ENCODE data around the gene WDR70. TPM values are rescaled to one million over a fixed set of nuclear protein-coding genes. Genes with fewer than 3 reads are reported as not detected.
A peak's percentile ranks its signal among the peaks of the same experiment; 100 is the strongest.

Gene WDR70
- total RNA-seq, 6 experiments from 2014 or later, result 24.0 to 29.7 (median 26.0) TPM

GRCh38 chr5:37722236-37723161 lies 343.4 kb downstream of the WDR70 start:
- TF ChIP-seq CTCF (IDR thresholded peaks at IDR 0.05), result no peak
- H3K27ac Mint-ChIP-seq, result peak overlapping the region; percentile 78
- DNase-seq, result peak; percentile 92

GRCh38 chr5:37723162-37723961 lies 344.2 kb downstream of the WDR70 start:
- no peaks in the 10 kb centered on the region for H3K9me3 Mint-ChIP-seq
- no peaks in the 10 kb centered on the region for H3K27me3 Mint-ChIP-seq (ENCODE audit: insufficient read depth)
- H3K27ac Mint-ChIP-seq, result peak overlapping the region; percentile 78
- H3K4me1 Mint-ChIP-seq (ENCODE audit: low read depth), result peaks cover 75% of the 10 kb centered on the region
- peaks cover 19% of the 10 kb centered on the region for H3K36me3 Mint-ChIP-seq (ENCODE audit: low read depth)
- no peak for DNase-seq
- TF ChIP-seq CTCF (IDR thresholded peaks at IDR 0.05), result peak; percentile 80
- H3K4me3 Mint-ChIP-seq, result peak overlapping the region; percentile 40; the same call in 1 of the 2 replicates

More at GRCh38 chr5:37722236-37723161, 343.4 kb downstream of the WDR70 start:
- peak overlapping the region; percentile 40 for H3K4me3 Mint-ChIP-seq
- peaks cover 83% of the 10 kb centered on the region for H3K4me1 Mint-ChIP-seq (ENCODE audit: low read depth)
- no peaks in the 10 kb centered on the region for H3K27me3 Mint-ChIP-seq (ENCODE audit: insufficient read depth)
- H3K9me3 Mint-ChIP-seq, result no peaks in the 10 kb centered on the region
- H3K36me3 Mint-ChIP-seq (ENCODE audit: low read depth), result peaks cover 15% of the 10 kb centered on the region; the same call in 1 of the 2 replicates

- Mint-ChIP-seq H3K36me3 (ENCODE audit: low read depth) (peaks cover 21% of the 10 kb centered on the region), H3K27me3 (ENCODE audit: insufficient read depth) (no peaks in the 10 kb centered on the region), H3K4me1 (ENCODE audit: low read depth) (peaks cover 64% of the 10 kb centered on the region), H3K27ac (peak overlapping the region; percentile 63), H3K9me3 (no peaks in the 10 kb centered on the region), H3K4me3 (no peak overlapping the region)
- peak; percentile 29 for DNase-seq
- TF ChIP-seq CTCF (IDR thresholded peaks at IDR 0.05), result peak; percentile 35
These were observed 345.4 kb downstream of the WDR70 start for GRCh38 chr5:37724395-37725125.

DNA sequence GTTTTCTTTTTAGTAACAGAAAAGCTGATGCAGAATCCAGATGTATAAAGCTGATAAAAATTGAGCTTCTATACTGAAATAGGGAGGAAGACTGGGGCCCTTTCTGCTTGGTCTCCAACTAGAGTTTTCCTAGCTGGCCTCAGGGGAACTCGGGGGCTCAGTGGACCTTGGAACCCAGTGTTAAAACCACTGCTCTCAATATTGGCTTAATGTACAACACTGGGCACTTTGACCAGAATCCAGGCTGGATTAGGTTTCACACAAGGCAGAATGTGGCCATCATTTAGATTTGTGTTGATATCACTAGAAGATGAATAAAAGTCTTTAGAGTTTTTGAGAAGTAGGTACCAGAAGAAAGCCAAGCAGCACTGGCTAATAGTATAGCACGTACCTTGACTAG lies 346.1 kb downstream of the WDR70 start:
- Mint-ChIP-seq H3K27me3 (ENCODE audit: insufficient read depth) (no peaks in the 10 kb centered on the region), H3K36me3 (ENCODE audit: low read depth) (peaks cover 21% of the 10 kb centered on the region), H3K27ac (no peak overlapping the region; the same call in 1 of the 2 replicates), H3K4me1 (ENCODE audit: low read depth) (peaks cover 58% of the 10 kb centered on the region), H3K9me3 (no peaks in the 10 kb centered on the region), H3K4me3 (no peak overlapping the region)
- DNase-seq, result no peak
- no peak for TF ChIP-seq CTCF (IDR thresholded peaks at IDR 0.05)

- no peaks in the 10 kb centered on the region for H3K27me3 Mint-ChIP-seq (ENCODE audit: insufficient read depth)
- no peak for DNase-seq
- peaks cover 37% of the 10 kb centered on the region for H3K4me1 Mint-ChIP-seq (ENCODE audit: low read depth)
- no peak overlapping the region for H3K27ac Mint-ChIP-seq
- no peak for TF ChIP-seq CTCF (IDR thresholded peaks at IDR 0.05)
- no peaks in the 10 kb centered on the region for H3K9me3 Mint-ChIP-seq
- peaks cover 21% of the 10 kb centered on the region for H3K36me3 Mint-ChIP-seq (ENCODE audit: low read depth)
- no peak overlapping the region for H3K4me3 Mint-ChIP-seq
These were observed 348.1 kb downstream of the WDR70 start for GRCh38 chr5:37727238-37727637.
